ENCODE data around the gene IL36RN. TPM values are rescaled to one million over a fixed set of nuclear protein-coding genes. Genes with fewer than 3 reads are reported as not detected.

IL36RN gene
- total and polyA plus RNA-seq, 12 donors: not detected

DNA sequence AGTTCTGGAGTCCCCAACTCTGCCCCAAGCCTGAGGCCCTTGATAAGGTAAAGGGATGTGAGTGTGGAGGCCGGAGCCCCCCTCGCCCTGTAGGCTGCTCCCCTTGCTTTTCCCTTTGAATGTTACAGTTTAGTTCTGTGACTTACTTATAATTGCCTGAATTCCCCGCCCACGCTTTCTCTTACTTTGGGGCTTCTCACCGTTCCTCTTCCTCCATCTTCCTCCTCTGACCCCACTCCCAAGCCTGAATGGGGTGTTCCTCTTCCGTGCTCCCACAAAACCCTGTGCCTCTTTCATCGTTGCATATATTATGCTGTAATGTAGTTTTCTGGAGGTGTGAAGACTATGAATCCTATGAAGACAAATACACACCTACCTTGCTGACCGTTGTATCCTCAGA, 53.4 kb downstream of the IL36RN start:
- ATAC-seq: no peak
- Histone ChIP-seq H3K9me3 (no peaks in the 10 kb centered on the region), H3K4me1 (peaks cover 0 to 35% (median 0%) of the 10 kb centered on the region in 9 donors), H3K36me3 (no peaks in the 10 kb centered on the region), H3K27ac (no peak overlapping the region), H3K27me3 (peaks cover 0 to 27% (median 17%) of the 10 kb centered on the region in 7 donors), H3K4me3 (no peak overlapping the region)
- TF ChIP-seq, protein P1, sequence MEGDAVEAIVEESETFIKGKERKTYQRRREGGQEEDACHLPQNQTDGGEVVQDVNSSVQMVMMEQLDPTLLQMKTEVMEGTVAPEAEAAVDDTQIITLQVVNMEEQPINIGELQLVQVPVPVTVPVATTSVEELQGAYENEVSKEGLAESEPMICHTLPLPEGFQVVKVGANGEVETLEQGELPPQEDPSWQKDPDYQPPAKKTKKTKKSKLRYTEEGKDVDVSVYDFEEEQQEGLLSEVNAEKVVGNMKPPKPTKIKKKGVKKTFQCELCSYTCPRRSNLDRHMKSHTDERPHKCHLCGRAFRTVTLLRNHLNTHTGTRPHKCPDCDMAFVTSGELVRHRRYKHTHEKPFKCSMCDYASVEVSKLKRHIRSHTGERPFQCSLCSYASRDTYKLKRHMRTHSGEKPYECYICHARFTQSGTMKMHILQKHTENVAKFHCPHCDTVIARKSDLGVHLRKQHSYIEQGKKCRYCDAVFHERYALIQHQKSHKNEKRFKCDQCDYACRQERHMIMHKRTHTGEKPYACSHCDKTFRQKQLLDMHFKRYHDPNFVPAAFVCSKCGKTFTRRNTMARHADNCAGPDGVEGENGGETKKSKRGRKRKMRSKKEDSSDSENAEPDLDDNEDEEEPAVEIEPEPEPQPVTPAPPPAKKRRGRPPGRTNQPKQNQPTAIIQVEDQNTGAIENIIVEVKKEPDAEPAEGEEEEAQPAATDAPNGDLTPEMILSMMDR (IDR thresholded peaks at IDR 0.05): no peak
- DNase-seq: no peak
- intact Hi-C loops (cut with DNase I): no loop called here
- WGBS, 2 donors: 85 to 86% methylated on average over 8 of the region's 8 CpGs

GRCh38 chr2:113112871-113113270, 53.9 kb downstream of the IL36RN start:
- ATAC-seq: no peak
- Histone ChIP-seq H3K9me3 (no peaks in the 10 kb centered on the region), H3K27me3 (peaks cover 0 to 23% (median 13%) of the 10 kb centered on the region in 7 donors), H3K4me3 (no peak overlapping the region), H3K36me3 (no peaks in the 10 kb centered on the region), H3K4me1 (peaks cover 0 to 35% (median 0%) of the 10 kb centered on the region in 9 donors), H3K27ac (no peak overlapping the region)
- no peak for DNase-seq
- WGBS, 2 donors: 79 to 86% methylated on average over 6 of the region's 6 CpGs
- TF ChIP-seq, protein P1 (IDR thresholded peaks at IDR 0.05): no peak
- intact Hi-C loops (cut with DNase I): no loop called here

DNA sequence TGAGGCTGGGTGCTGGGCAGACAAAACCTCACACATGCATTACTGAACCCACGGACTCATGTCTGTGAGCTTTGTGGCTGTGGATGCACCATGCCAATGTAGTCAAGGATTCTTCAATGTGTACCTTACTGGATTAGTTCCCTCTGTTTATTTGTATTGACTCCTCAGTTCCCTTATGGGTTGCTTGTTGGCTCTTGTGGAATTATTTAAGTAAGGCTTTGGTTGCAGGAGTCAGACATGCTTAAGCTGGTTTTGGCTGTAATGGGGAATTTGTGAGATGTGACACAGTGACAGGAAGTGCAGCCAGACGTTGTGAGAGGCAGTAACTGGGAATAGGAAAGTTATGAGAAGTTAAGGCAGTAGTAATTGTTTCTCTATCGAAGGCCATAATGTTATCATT, 54.8 kb downstream of the IL36RN start:
- DNase-seq (no peak), ATAC-seq (no peak)
- H3K27ac ChIP-seq: no peak overlapping the region
- H3K36me3 ChIP-seq: no peaks in the 10 kb centered on the region
- H3K27me3 ChIP-seq: peaks cover 0 to 19% (median 6%) of the 10 kb centered on the region in 7 donors
- TF ChIP-seq, protein P1 (IDR thresholded peaks at IDR 0.05): no peak
- H3K9me3 ChIP-seq: no peaks in the 10 kb centered on the region
- WGBS, 2 donors: 59 to 62% methylated on average over 3 of the region's 3 CpGs
- H3K4me3 ChIP-seq: no peak overlapping the region
- intact Hi-C loops (cut with DNase I): no loop called here
- peaks cover 0 to 35% (median 0%) of the 10 kb centered on the region in 9 donors for H3K4me1 ChIP-seq

Other genes starting within 250 kb of the IL36RN start
- gene IL1B, start 222.4 kb upstream of the IL36RN start, total RNA-seq: 10 to 100 TPM in 1 of 10 donors, 1 to 10 TPM in 4, under 1 TPM in 4, not detected in 1; 0.14 to 10.3 (median 1.1) TPM
- under 1 TPM; 0.29 to 0.48 TPM for gene IL1B, start 222.4 kb upstream of the IL36RN start, polyA plus RNA-seq
- gene IL37, start 148.0 kb upstream of the IL36RN start, total RNA-seq: not detected
- not detected for gene IL37, start 148.0 kb upstream of the IL36RN start, polyA plus RNA-seq
- not detected for gene IL36G, start 81.2 kb upstream of the IL36RN start, total RNA-seq
- gene IL36G, start 81.2 kb upstream of the IL36RN start, polyA plus RNA-seq: not detected
- not detected for gene IL36A, start 53.7 kb upstream of the IL36RN start, total RNA-seq
- gene IL36A, start 53.7 kb upstream of the IL36RN start, polyA plus RNA-seq: not detected
- not detected for gene IL36B, start 6.3 kb upstream of the IL36RN start, total RNA-seq
- gene IL36B, start 6.3 kb upstream of the IL36RN start, polyA plus RNA-seq: not detected
- not detected for gene IL1F10, start 8.8 kb downstream of the IL36RN start, total RNA-seq
- gene IL1F10, start 8.8 kb downstream of the IL36RN start, polyA plus RNA-seq: not detected
- 1 to 10 TPM in 2 of 10 donors, under 1 TPM in 6, not detected in 2; 0.22 to 9.2 (median 0.86) TPM for gene IL1RN, start 68.4 kb downstream of the IL36RN start, total RNA-seq
- gene IL1RN, start 68.4 kb downstream of the IL36RN start, polyA plus RNA-seq: under 1 TPM; 0.22 to 0.87 TPM
- 10 to 100 TPM in 1 of 10 donors, 1 to 10 TPM in 9; 1.0 to 13.0 (median 2.1) TPM for gene PSD4, start 114.8 kb downstream of the IL36RN start, total RNA-seq
- gene PSD4, start 114.8 kb downstream of the IL36RN start, polyA plus RNA-seq: 1 to 10 TPM; 1.0 to 1.3 TPM
- gene PAX8, start 219.7 kb downstream of the IL36RN start, total RNA-seq: 1 to 10 TPM in 1 of 10 donors, under 1 TPM in 7, not detected in 2; 0.08 to 2.0 (median 0.41) TPM
- gene PAX8, start 219.7 kb downstream of the IL36RN start, polyA plus RNA-seq: under 1 TPM in 1 of 2 donors, not detected in 1; 0.35 TPM